GM12878 (cell line): Measurements from ENCODE around the gene PSAP. TPM values are rescaled to one million over a fixed set of nuclear protein-coding genes. Genes with fewer than 3 reads are reported as not detected.

Experiments
- ATF2 ChIP-seq: IDR thresholded peaks from 2 replicates; pipeline ENCODE4 v1.6.1; 2012; ENCODE audit warnings: low read length, inconsistent platforms
- ATF7 ChIP-seq: fragments of 450-650 bp; IDR thresholded peaks from 2 replicates; pipeline ENCODE4 v1.6.1; 2016; ENCODE audit warnings: low read depth, mild to moderate bottlenecking
- CBX3 ChIP-seq: fragments of 200-600 bp; sonication (generic); IDR thresholded peaks from 2 replicates; pipeline ENCODE4 v1.6.1; 2016; ENCODE audit warnings: low read depth, borderline replicate concordance
- CBX5 ChIP-seq: sonication (generic); IDR thresholded peaks from 2 replicates; pipeline ENCODE4 v1.6.1; 2016; ENCODE audit warnings: low read depth, moderate library complexity, mild to moderate bottlenecking, inconsistent platforms
- CREM ChIP-seq: IDR thresholded peaks from 2 replicates; pipeline ENCODE4 v1.6.1; 2014; ENCODE audit warnings: antibody characterized with exemption, low read depth
- FOXM1 ChIP-seq: IDR thresholded peaks from 2 replicates; pipeline ENCODE4 v1.6.1; 2012; ENCODE audit warnings: low read depth, mild to moderate bottlenecking, inconsistent platforms, low read length, moderate library complexity
- HSF1 ChIP-seq: fragments of 150-350 bp; IDR thresholded peaks from 2 replicates; pipeline ENCODE4 v1.6.1; 2014; ENCODE audit warnings: mild to moderate bottlenecking, low read depth, low read length
- IKZF1 ChIP-seq: fragments of 450-650 bp; conservative IDR thresholded peaks from 2 replicates; pipeline ENCODE4 v1.6.1; 2017; ENCODE audit warnings: antibody characterized with exemption, mild to moderate bottlenecking
- LARP7 ChIP-seq: fragments of 450-650 bp; IDR thresholded peaks from 2 replicates; pipeline ENCODE4 v1.6.1; 2017; ENCODE audit warnings: mild to moderate bottlenecking
- MEF2B ChIP-seq: fragments of 450-650 bp; IDR thresholded peaks from 2 replicates; pipeline ENCODE4 v1.6.1; 2018; ENCODE audit warnings: mild to moderate bottlenecking, moderate library complexity; ENCODE audit not compliant: partially characterized antibody, poor library complexity, severe bottlenecking
- MLLT1 ChIP-seq: fragments of 450-650 bp; IDR thresholded peaks from 2 replicates; pipeline ENCODE4 v1.6.1; 2016; ENCODE audit warnings: mild to moderate bottlenecking
- MTA3 ChIP-seq: IDR thresholded peaks from 2 replicates; pipeline ENCODE4 v1.6.1; 2012; ENCODE audit warnings: low read length, inconsistent platforms, borderline replicate concordance
- MXI1 ChIP-seq: fragments of 150-350 bp; IDR thresholded peaks from 2 replicates; pipeline ENCODE4 v1.6.1; 2011; ENCODE audit warnings: low read depth, mild to moderate bottlenecking, inconsistent platforms, low read length, improper control_type of control experiment
- NFYB ChIP-seq: IDR thresholded peaks from 2 replicates; pipeline ENCODE4 v1.6.1; 2011; ENCODE audit warnings: low read depth, mild to moderate bottlenecking, low read length, improper control_type of control experiment, moderate library complexity; ENCODE audit not compliant: insufficient read depth
- POLR2AphosphoS2 ChIP-seq: IDR thresholded peaks from 2 replicates; pipeline ENCODE4 v1.6.1; 2011; ENCODE audit warnings: low read depth, mild to moderate bottlenecking, low read length, improper control_type of control experiment, moderate library complexity
- RUNX3 ChIP-seq: IDR thresholded peaks from 2 replicates; pipeline ENCODE4 v1.6.1; 2012; ENCODE audit warnings: low read length, inconsistent platforms
- SKIL ChIP-seq: fragments of 450-650 bp; IDR thresholded peaks from 2 replicates; pipeline ENCODE4 v1.6.1; 2017; ENCODE audit warnings: mild to moderate bottlenecking, low read depth, inconsistent platforms; ENCODE audit not compliant: poor library complexity, severe bottlenecking
- SMAD1 ChIP-seq: fragments of 450-650 bp; IDR thresholded peaks from 2 replicates; pipeline ENCODE4 v1.6.1; 2018; ENCODE audit warnings: mild to moderate bottlenecking, low read depth; ENCODE audit not compliant: partially characterized antibody
- SMC3 ChIP-seq: IDR thresholded peaks from 2 replicates; pipeline ENCODE4 v1.6.1; 2011; ENCODE audit warnings: low read length, improper control_type of control experiment, borderline replicate concordance
- STAT3 ChIP-seq: IDR thresholded peaks from 2 replicates; pipeline ENCODE4 v1.6.1; 2011; ENCODE audit warnings: low read depth, low read length, improper control_type of control experiment
- USF2 ChIP-seq: IDR thresholded peaks from 2 replicates; pipeline ENCODE4 v1.6.1; 2011; ENCODE audit warnings: low read depth, low read length, improper control_type of control experiment, borderline replicate concordance
- ZBED1 ChIP-seq: IDR thresholded peaks from 2 replicates; pipeline ENCODE4 v1.6.1; 2016; ENCODE audit warnings: borderline replicate concordance
- polyA plus RNA-seq, 11 experiments: library from polyadenylated mRNA; depleted of rRNA in 4 of 11; unstranded in 6 of 11; stranded (reverse) in 5 of 11; fragments of >200 nt; fragmentation: Nextera tagmentation in 4 of 11; fragmentation: Illumina TruSeq in 1 of 11; extraction: Ambion mirVana in 4 of 11; extraction: Trizol in 1 of 11; gene quantifications; 1 replicate in 1 of 11; 2 replicates in 10 of 11; pipeline versions ENCODE4 v1.2.1 to v1.2.3, GENCODE V29; 2011 to 2016; ENCODE audit warnings: inconsistent platforms in 2 of 11, missing spikeins in 2 of 11, low read depth in 1 of 11
- total RNA-seq, 4 experiments: library from RNA; depleted of rRNA in 3 of 4; stranded (reverse); fragments of >200 nt in 3 of 4; fragmentation: Illumina TruSeq in 1 of 4; extraction: Trizol in 1 of 4; gene quantifications; 2 replicates each; pipeline versions ENCODE4 v1.2.1 to v1.2.3, GENCODE V29; 2013 to 2021

The PSAP gene
- total and polyA plus RNA-seq, 10 of the 15 experiments (the other 5 are each of a cell fraction or from before 2014, with no cell fraction given): 178 to 336 (median 286) TPM

GRCh38 chr10:71773221-71773971, 77.7 kb downstream of the PSAP start, which contains the start of gene VSIR (continued):
- TF ChIP-seq SMC3 (peak; percentile 51), CREM (no peak), ATF7 (no peak), POLR2AphosphoS2 (peak; percentile 48; the same call in 1 of the 2 replicates), FOXM1 (no peak), NFYB (no peak), LARP7 (peak; percentile 77; the same call in 1 of the 2 replicates), SKIL (no peak), SMAD1 (no peak), IKZF1 (peak; percentile 80), ZBED1 (no peak), USF2 (no peak), MEF2B (no peak), RUNX3 (no peak), STAT3 (no peak), MXI1 (peak; percentile 49), MTA3 (no peak), CBX3 (no peak), CBX5 (no peak), HSF1 (no peak), ATF2 (no peak), MLLT1 (no peak; the same call in 1 of the 2 replicates)
